Liver (tissue), 9 donors: Measurements from ENCODE around the gene SEMA4B. TPM values are rescaled to one million over a fixed set of nuclear protein-coding genes. Genes with fewer than 3 reads are reported as not detected.
A peak's percentile ranks its signal among the peaks of the same experiment; 100 is the strongest.

ENCODE experiments used
- DNase-seq: peaks from one replicate; pipeline ENCODE4 v3.0.0-alpha.2; 2017; ENCODE audit warnings: low spot score
- H3K27ac ChIP-seq, 2 donors: one replicate each; pipeline ENCODE4 v1.7.0; 2013; ENCODE audit warnings: inconsistent platforms in 2 of 2, low read length in 2 of 2, control low read depth in 1 of 2, low read depth in 1 of 2, mild to moderate bottlenecking in 1 of 2
- H3K27me3 ChIP-seq, 4 donors: one replicate each; pipeline versions ENCODE4 v1.6.1 to v1.7.0; 2013; ENCODE audit warnings: low read length in 3 of 4, inconsistent platforms in 1 of 4, mild to moderate bottlenecking in 1 of 4, moderate library complexity in 1 of 4; ENCODE audit not compliant: control insufficient read depth in 4 of 4, insufficient read depth in 4 of 4
- H3K36me3 ChIP-seq, 4 donors: one replicate each; pipeline versions ENCODE4 v1.6.1 to v1.7.0; 2013; ENCODE audit warnings: low read length in 3 of 4, mild to moderate bottlenecking in 3 of 4, low read depth in 1 of 4, moderate library complexity in 1 of 4; ENCODE audit not compliant: control insufficient read depth in 4 of 4, insufficient read depth in 3 of 4
- H3K4me1 ChIP-seq, 4 donors: one replicate each; pipeline versions ENCODE4 v1.6.1 to v1.7.0; 2013; ENCODE audit warnings: low read length in 3 of 4, mild to moderate bottlenecking in 3 of 4, moderate library complexity in 1 of 4; ENCODE audit not compliant: control insufficient read depth in 4 of 4, insufficient read depth in 4 of 4
- H3K4me3 ChIP-seq, 3 donors: one replicate each; pipeline versions ENCODE4 v1.6.1 to v1.7.0; 2013; ENCODE audit warnings: low read length in 3 of 3, control low read depth in 1 of 3, low read depth in 1 of 3, mild to moderate bottlenecking in 1 of 3
- H3K9ac ChIP-seq, 2 donors: one replicate each; pipeline ENCODE4 v1.7.0; 2013; ENCODE audit warnings: low read length in 2 of 2, mild to moderate bottlenecking in 2 of 2, moderate library complexity in 2 of 2, control low read depth in 1 of 2, low read depth in 1 of 2
- H3K9me3 ChIP-seq, 4 donors: one replicate each; pipeline versions ENCODE4 v1.6.1 to v1.7.0; 2013; ENCODE audit warnings: low read length in 3 of 4; ENCODE audit not compliant: control insufficient read depth in 4 of 4
- ATF3 ChIP-seq: IDR thresholded peaks from 2 replicates; pipeline ENCODE4 v1.6.1; 2016; ENCODE audit warnings: antibody characterized with exemption
- CTCF ChIP-seq: fragments of 150-350 bp; IDR thresholded peaks from 2 replicates; pipeline ENCODE4 v1.5.1; 2017; ENCODE audit warnings: improper control_type of control experiment, low read depth, low read length; ENCODE audit not compliant: missing input control
- EGR1 ChIP-seq, 2 donors: IDR thresholded peaks; 2 replicates each; pipeline ENCODE4 v1.6.1; 2016 to 2018; ENCODE audit warnings: antibody characterized with exemption in 2 of 2, low read depth in 2 of 2
- FOXA1 ChIP-seq: IDR thresholded peaks from 2 replicates; pipeline ENCODE4 v1.6.1; 2016; ENCODE audit warnings: antibody characterized with exemption
- FOXA2 ChIP-seq: IDR thresholded peaks from 2 replicates; pipeline ENCODE4 v1.6.1; 2016; ENCODE audit warnings: antibody characterized with exemption
- GABPA ChIP-seq, 2 donors: IDR thresholded peaks in 1 of 2; conservative IDR thresholded peaks in 1 of 2; 2 replicates each; pipeline ENCODE4 v1.6.1; 2016; ENCODE audit warnings: antibody characterized with exemption in 2 of 2, mild to moderate bottlenecking in 1 of 2, moderate library complexity in 1 of 2
- HNF4A ChIP-seq, 2 donors: conservative IDR thresholded peaks; 2 replicates each; pipeline ENCODE4 v1.6.1; 2016; ENCODE audit warnings: antibody characterized with exemption in 2 of 2, mild to moderate bottlenecking in 2 of 2
- HNF4G ChIP-seq: IDR thresholded peaks from 2 replicates; pipeline ENCODE4 v1.6.1; 2016; ENCODE audit warnings: antibody characterized with exemption
- JUND ChIP-seq, 2 donors: IDR thresholded peaks; 2 replicates each; pipeline ENCODE4 v1.6.1; 2016; ENCODE audit warnings: antibody characterized with exemption in 2 of 2
- MAX ChIP-seq: IDR thresholded peaks from 2 replicates; pipeline ENCODE4 v1.6.1; 2016; ENCODE audit warnings: antibody characterized with exemption
- NR2F2 ChIP-seq: IDR thresholded peaks from 2 replicates; pipeline ENCODE4 v1.6.1; 2016; ENCODE audit warnings: antibody characterized with exemption
- RAD21 ChIP-seq, 2 donors: IDR thresholded peaks; 2 replicates each; pipeline ENCODE4 v1.6.1; 2016; ENCODE audit warnings: antibody characterized with exemption in 2 of 2, mild to moderate bottlenecking in 2 of 2
- REST ChIP-seq: IDR thresholded peaks from 2 replicates; pipeline ENCODE4 v1.6.1; 2016; ENCODE audit warnings: antibody characterized with exemption, mild to moderate bottlenecking
- RXRA ChIP-seq, 2 donors: IDR thresholded peaks; 2 replicates each; pipeline ENCODE4 v1.6.1; 2017 to 2018; ENCODE audit warnings: antibody characterized with exemption in 2 of 2, mild to moderate bottlenecking in 1 of 2
- SP1 ChIP-seq: IDR thresholded peaks from 2 replicates; pipeline ENCODE4 v1.6.1; 2018; ENCODE audit warnings: antibody characterized with exemption, mild to moderate bottlenecking
- TAF1 ChIP-seq: conservative IDR thresholded peaks from 2 replicates; pipeline ENCODE4 v1.6.1; 2016; ENCODE audit warnings: antibody characterized with exemption, mild to moderate bottlenecking
- YY1 ChIP-seq: IDR thresholded peaks from 2 replicates; pipeline ENCODE4 v1.6.1; 2016; ENCODE audit warnings: antibody characterized with exemption, mild to moderate bottlenecking
- ZBTB33 ChIP-seq: IDR thresholded peaks from 2 replicates; pipeline ENCODE4 v1.6.1; 2016; ENCODE audit warnings: antibody characterized with exemption
- WGBS: extraction: QIAGEN DNeasy Blood & Tissue Kit; methylation state at CpG from one replicate; pipeline ENCODE4 v1.1.7; 2013; 5-methylcytosine and 5-hydroxymethylcytosine counted together
- polyA plus RNA-seq, 2 donors: library from polyadenylated mRNA; stranded (reverse) in 1 of 2; unstranded in 1 of 2; fragments of 200-250 nt in 1 of 2; fragments of >200 nt in 1 of 2; fragmentation: Nextera tagmentation in 1 of 2; extraction: Ambion mirVana in 1 of 2; gene quantifications; one replicate each; pipeline versions ENCODE4 v1.2.1 to v1.2.3, GENCODE V29; 2013 to 2015
- total RNA-seq, 2 donors: library from RNA; depleted of rRNA; stranded (reverse); fragments of >200 nt; gene quantifications; one replicate each; pipeline ENCODE4 v1.2.3, GENCODE V29; 2014
- donor health status: healthy.
- donor health status: healthy.
- donor health status: healthy.
- donor health status: healthy.
- donor health status: healthy.

SEMA4B gene
- total and polyA plus RNA-seq, 4 donors = 14.3 to 52.2 (median 27.0) TPM

GRCh38 chr15:90192961-90193786 is 8.0 kb upstream of the SEMA4B start:
- 65% methylated on average over 16 of the region's 16 CpGs for WGBS
- DNase-seq = no peak
- H3K9me3 ChIP-seq = no peaks in the 10 kb centered on the region
- H3K27me3 ChIP-seq = no peaks in the 10 kb centered on the region
- H3K9ac ChIP-seq = peak overlapping the region in 1 of 2 donors; percentile 49
- peaks cover 19 to 54% (median 39%) of the 10 kb centered on the region in 4 donors for H3K4me1 ChIP-seq
- peak overlapping the region; percentile 65 to 82 for H3K27ac ChIP-seq
- H3K36me3 ChIP-seq = peaks cover 0 to 1% (median 0%) of the 10 kb centered on the region in 4 donors
- no peak overlapping the region for H3K4me3 ChIP-seq
- TF ChIP-seq HNF4A (conservative IDR thresholded peaks at IDR 0.05) (no peak), GABPA (IDR thresholded peaks at IDR 0.05 in 1 of 2, conservative IDR thresholded peaks at IDR 0.05 in 1 of 2) (no peak), RAD21 (IDR thresholded peaks at IDR 0.05) (no peak), SP1 (no peak), MAX (no peak), TAF1 (no peak), FOXA1 (no peak), NR2F2 (no peak)

GRCh38 chr15:90194655-90195054 is 6.5 kb upstream of the SEMA4B start:
- TF ChIP-seq SP1 (no peak), HNF4A (conservative IDR thresholded peaks at IDR 0.05) (no peak), EGR1 (IDR thresholded peaks at IDR 0.05; ENCODE audit: low read depth in 2 of 2) (no peak), RXRA (IDR thresholded peaks at IDR 0.05) (no peak), CTCF (no peak), ZBTB33 (no peak), ATF3 (no peak), FOXA2 (no peak), TAF1 (no peak), HNF4G (no peak), FOXA1 (no peak), RAD21 (IDR thresholded peaks at IDR 0.05) (no peak), YY1 (no peak), GABPA (IDR thresholded peaks at IDR 0.05 in 1 of 2, conservative IDR thresholded peaks at IDR 0.05 in 1 of 2) (no peak), MAX (no peak), NR2F2 (no peak), JUND (IDR thresholded peaks at IDR 0.05) (no peak), REST (no peak)
- DNase-seq = no peak
- Histone ChIP-seq H3K9me3 (no peaks in the 10 kb centered on the region), H3K27me3 (no peaks in the 10 kb centered on the region), H3K36me3 (peaks cover 0 to 1% (median 0%) of the 10 kb centered on the region in 4 donors), H3K27ac (peak overlapping the region in 1 of 2 donors; percentile 1), H3K9ac (no peak overlapping the region), H3K4me1 (peaks cover 18 to 48% (median 36%) of the 10 kb centered on the region in 4 donors), H3K4me3 (no peak overlapping the region)
- 89% methylated on average over 2 of the region's 2 CpGs for WGBS
